ENCODE measurements around the gene BBS1. TPM values are rescaled to one million over a fixed set of nuclear protein-coding genes. Genes with fewer than 3 reads are reported as not detected.

The BBS1 gene
- total RNA-seq, 1 donor from 2014 or later, result 39.6 TPM

- TF ChIP-seq CTCF (IDR thresholded peaks at IDR 0.05), result no peak
- intact Hi-C loops (cut with DNase I), result no loop called here
- no peak overlapping the region for H3K4me3 ChIP-seq
- no peak for DNase-seq (ENCODE audit: low spot score in 2 of 2)
- H3K4me1 ChIP-seq, result peaks cover 0 to 5% of the 10 kb centered on the region in 2 donors
- H3K36me3 ChIP-seq, result peaks cover 0 to 5% of the 10 kb centered on the region in 2 donors
- no peak overlapping the region for H3K27ac ChIP-seq
- no peaks in the 10 kb centered on the region for H3K27me3 ChIP-seq
- no peaks in the 10 kb centered on the region for H3K9me3 ChIP-seq
These were observed 51.5 kb downstream of the BBS1 start for GRCh38 chr11:66561975-66562248.

- intact Hi-C loops (cut with DNase I), result no loop called here
- DNase-seq (ENCODE audit: low spot score in 2 of 2), result no peak
- H3K4me1 ChIP-seq, result peaks cover 0 to 5% of the 10 kb centered on the region in 2 donors
- H3K27me3 ChIP-seq, result no peaks in the 10 kb centered on the region
- no peak overlapping the region for H3K27ac ChIP-seq
- no peak for TF ChIP-seq CTCF (IDR thresholded peaks at IDR 0.05)
- H3K4me3 ChIP-seq, result no peak overlapping the region
- no peaks in the 10 kb centered on the region for H3K9me3 ChIP-seq
- H3K36me3 ChIP-seq, result peaks cover 0 to 5% of the 10 kb centered on the region in 2 donors
These were observed 51.8 kb downstream of the BBS1 start for GRCh38 chr11:66562275-66562674.

DNA sequence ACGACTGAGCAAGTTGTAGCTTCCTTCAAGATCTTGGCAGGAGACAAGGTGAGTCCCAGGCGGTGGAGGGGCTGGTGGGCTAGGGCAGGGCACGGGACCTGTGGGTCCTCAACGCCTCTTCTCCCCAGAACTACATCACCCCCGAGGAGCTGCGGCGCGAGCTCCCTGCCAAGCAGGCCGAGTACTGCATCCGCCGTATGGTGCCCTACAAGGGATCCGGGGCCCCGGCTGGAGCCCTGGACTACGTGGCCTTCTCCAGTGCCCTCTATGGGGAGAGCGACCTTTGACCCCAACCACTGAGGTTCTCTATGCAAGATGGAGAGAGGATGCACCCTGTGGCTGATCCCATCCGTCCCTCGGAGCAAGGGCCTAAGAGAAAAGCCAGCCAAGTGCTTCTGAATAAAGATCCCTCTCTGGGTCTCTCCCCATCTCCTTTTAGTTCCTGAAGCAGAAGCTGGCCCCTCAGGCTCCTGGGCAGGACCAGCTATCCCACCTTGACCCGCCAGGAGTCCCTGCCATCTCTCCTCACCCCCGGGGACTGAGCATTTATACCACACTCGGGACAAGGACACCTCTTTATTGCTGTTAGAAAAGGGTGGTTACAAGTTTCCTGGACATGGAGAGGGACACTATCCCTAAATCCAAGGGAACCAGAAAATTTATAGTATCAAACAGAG is 52.6 kb downstream of the BBS1 start:
- no peak for DNase-seq (ENCODE audit: low spot score in 2 of 2)
- no peak overlapping the region for H3K4me3 ChIP-seq
- H3K27me3 ChIP-seq, result no peaks in the 10 kb centered on the region
- H3K9me3 ChIP-seq, result no peaks in the 10 kb centered on the region
- peaks cover 0 to 5% of the 10 kb centered on the region in 2 donors for H3K36me3 ChIP-seq
- no peak for TF ChIP-seq CTCF (IDR thresholded peaks at IDR 0.05)
- peaks cover 0 to 5% of the 10 kb centered on the region in 2 donors for H3K4me1 ChIP-seq
- intact Hi-C loops (cut with DNase I), result no loop called here
- H3K27ac ChIP-seq, result no peak overlapping the region

GRCh38 chr11:66563832-66564231 is 53.4 kb downstream of the BBS1 start:
- H3K36me3 ChIP-seq, result peaks cover 0 to 5% of the 10 kb centered on the region in 2 donors
- no peak overlapping the region for H3K4me3 ChIP-seq
- intact Hi-C loops (cut with DNase I), result no loop called here
- H3K9me3 ChIP-seq, result no peaks in the 10 kb centered on the region
- H3K27me3 ChIP-seq, result no peaks in the 10 kb centered on the region
- H3K27ac ChIP-seq, result no peak overlapping the region
- DNase-seq (ENCODE audit: low spot score in 2 of 2), result no peak
- no peak for TF ChIP-seq CTCF (IDR thresholded peaks at IDR 0.05)
- peaks cover 3% of the 10 kb centered on the region in 2 donors for H3K4me1 ChIP-seq

- Histone ChIP-seq H3K27me3 (no peaks in the 10 kb centered on the region), H3K36me3 (peaks cover 0 to 5% of the 10 kb centered on the region in 2 donors), H3K27ac (no peak overlapping the region), H3K4me3 (no peak overlapping the region), H3K9me3 (no peaks in the 10 kb centered on the region), H3K4me1 (peaks cover 3 to 5% of the 10 kb centered on the region in 2 donors)
- TF ChIP-seq CTCF (IDR thresholded peaks at IDR 0.05), result no peak
- intact Hi-C loops (cut with DNase I), result no loop called here
- DNase-seq (ENCODE audit: low spot score in 2 of 2), result no peak
These were observed 54.1 kb downstream of the BBS1 start for GRCh38 chr11:66564538-66564937.

GRCh38 chr11:66564984-66565383 is 54.5 kb downstream of the BBS1 start:
- Histone ChIP-seq H3K36me3 (peaks cover 0 to 5% of the 10 kb centered on the region in 2 donors), H3K4me1 (peaks cover 3 to 5% of the 10 kb centered on the region in 2 donors), H3K27me3 (no peaks in the 10 kb centered on the region), H3K27ac (no peak overlapping the region), H3K4me3 (no peak overlapping the region), H3K9me3 (no peaks in the 10 kb centered on the region)
- DNase-seq (ENCODE audit: low spot score in 2 of 2), result no peak
- intact Hi-C loops (cut with DNase I), result no loop called here
- TF ChIP-seq CTCF (IDR thresholded peaks at IDR 0.05), result no peak

Measured in ascending aorta (tissue), 2 donors.